NB4 (cell line): ENCODE data around the gene SELPLG.

Experiments used
- DNase-seq: peaks from one replicate; pipeline ENCODE4 v3.0.0; 2010; ENCODE audit warnings: low read depth
- H3K4me3 ChIP-seq: one replicate; pipeline ENCODE4 v1.5.1; 2011; ENCODE audit warnings: mild to moderate bottlenecking, low read depth, low read length, moderate library complexity
- MAX ChIP-seq: IDR thresholded peaks from 2 replicates; pipeline ENCODE4 v1.6.1; 2011; ENCODE audit warnings: low read depth, low read length
- MYC ChIP-seq: IDR thresholded peaks from 2 replicates; pipeline ENCODE4 v1.6.1; 2011; ENCODE audit warnings: low read depth, low read length
- POLR2A ChIP-seq: IDR thresholded peaks from 2 replicates; pipeline ENCODE4 v1.6.1; 2011; ENCODE audit warnings: mild to moderate bottlenecking; ENCODE audit not compliant: insufficient read length; ENCODE audit errors: extremely low read depth
- TF ChIP-seq, protein P1 (sequence below): IDR thresholded peaks from one replicate; pipeline ENCODE4 v1.5.1; 2012; ENCODE audit warnings: low read depth, low read length

The SELPLG gene

DNA sequence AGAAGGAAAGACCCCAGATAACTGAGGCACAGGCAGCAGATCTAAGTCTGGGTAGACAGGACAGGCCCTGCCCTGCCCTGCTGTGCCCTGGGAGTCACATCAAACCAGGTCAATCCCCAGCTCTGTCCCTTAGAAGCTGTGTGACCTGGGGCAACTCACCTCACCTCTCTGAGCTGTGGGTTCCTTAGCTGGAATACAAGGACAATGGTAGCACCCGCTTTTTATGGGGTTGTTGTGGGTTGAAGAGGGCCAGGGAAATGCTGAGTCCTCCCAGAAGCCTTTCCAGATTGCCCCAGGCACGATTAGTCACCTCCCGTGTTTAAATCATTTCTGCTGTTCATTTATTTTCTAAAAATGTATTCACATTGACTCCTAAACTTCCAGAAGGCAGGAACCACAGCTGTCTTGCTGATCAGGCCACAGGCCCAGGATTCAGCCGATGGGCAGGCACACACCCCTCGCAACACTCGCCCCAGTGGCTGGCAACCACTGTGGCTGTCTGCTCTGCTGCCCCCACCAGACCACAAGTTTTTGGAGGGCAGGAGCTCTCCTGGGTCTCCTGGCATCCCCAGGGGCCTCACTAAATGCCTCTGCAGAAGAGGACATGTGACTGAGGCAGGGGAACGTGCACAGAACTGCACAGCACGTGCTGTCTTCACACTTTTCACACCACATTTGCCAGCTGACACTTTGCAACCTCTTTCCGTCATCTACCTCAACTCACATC is 3.0 kb downstream of the SELPLG start:
- TF ChIP-seq MAX (peak; percentile 93), MYC (no peak)
- peak; percentile 92 for DNase-seq
- H3K4me3 ChIP-seq = no peak overlapping the region

GRCh38 chr12:108629824-108630476 is 3.7 kb downstream of the SELPLG start:
- TF ChIP-seq MYC (0 out of 2 replicates have a peak, but pooled peaks have one; percentile 9), MAX (no peak)
- H3K4me3 ChIP-seq = no peak overlapping the region
- peak; percentile 70 for DNase-seq

DNA sequence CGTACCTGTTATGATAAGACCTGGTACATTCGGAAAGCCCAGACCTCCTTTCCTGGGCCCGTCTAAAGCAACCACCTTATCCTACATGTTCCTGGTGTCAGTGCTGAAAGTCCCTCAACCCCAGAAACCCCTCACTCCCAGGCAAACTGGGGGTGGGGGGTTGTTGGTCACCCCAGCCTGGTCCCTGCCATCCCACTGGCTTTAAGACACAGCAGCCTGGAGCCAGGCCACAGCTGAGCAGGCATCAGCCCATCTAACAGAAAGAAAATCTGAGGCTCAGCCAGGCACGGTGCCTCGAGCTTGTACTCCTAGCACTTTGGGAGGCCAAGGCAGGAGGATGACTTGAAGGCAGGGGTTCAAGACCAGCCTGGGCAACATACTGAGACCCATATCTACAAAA is 4.5 kb downstream of the SELPLG start:
- TF ChIP-seq MAX = no peak
- TF ChIP-seq, protein P1, sequence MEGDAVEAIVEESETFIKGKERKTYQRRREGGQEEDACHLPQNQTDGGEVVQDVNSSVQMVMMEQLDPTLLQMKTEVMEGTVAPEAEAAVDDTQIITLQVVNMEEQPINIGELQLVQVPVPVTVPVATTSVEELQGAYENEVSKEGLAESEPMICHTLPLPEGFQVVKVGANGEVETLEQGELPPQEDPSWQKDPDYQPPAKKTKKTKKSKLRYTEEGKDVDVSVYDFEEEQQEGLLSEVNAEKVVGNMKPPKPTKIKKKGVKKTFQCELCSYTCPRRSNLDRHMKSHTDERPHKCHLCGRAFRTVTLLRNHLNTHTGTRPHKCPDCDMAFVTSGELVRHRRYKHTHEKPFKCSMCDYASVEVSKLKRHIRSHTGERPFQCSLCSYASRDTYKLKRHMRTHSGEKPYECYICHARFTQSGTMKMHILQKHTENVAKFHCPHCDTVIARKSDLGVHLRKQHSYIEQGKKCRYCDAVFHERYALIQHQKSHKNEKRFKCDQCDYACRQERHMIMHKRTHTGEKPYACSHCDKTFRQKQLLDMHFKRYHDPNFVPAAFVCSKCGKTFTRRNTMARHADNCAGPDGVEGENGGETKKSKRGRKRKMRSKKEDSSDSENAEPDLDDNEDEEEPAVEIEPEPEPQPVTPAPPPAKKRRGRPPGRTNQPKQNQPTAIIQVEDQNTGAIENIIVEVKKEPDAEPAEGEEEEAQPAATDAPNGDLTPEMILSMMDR = no peak
- TF ChIP-seq POLR2A = no peak
- TF ChIP-seq MYC = no peak
- no peak for DNase-seq
- peak overlapping the region; percentile 45 for H3K4me3 ChIP-seq

DNA sequence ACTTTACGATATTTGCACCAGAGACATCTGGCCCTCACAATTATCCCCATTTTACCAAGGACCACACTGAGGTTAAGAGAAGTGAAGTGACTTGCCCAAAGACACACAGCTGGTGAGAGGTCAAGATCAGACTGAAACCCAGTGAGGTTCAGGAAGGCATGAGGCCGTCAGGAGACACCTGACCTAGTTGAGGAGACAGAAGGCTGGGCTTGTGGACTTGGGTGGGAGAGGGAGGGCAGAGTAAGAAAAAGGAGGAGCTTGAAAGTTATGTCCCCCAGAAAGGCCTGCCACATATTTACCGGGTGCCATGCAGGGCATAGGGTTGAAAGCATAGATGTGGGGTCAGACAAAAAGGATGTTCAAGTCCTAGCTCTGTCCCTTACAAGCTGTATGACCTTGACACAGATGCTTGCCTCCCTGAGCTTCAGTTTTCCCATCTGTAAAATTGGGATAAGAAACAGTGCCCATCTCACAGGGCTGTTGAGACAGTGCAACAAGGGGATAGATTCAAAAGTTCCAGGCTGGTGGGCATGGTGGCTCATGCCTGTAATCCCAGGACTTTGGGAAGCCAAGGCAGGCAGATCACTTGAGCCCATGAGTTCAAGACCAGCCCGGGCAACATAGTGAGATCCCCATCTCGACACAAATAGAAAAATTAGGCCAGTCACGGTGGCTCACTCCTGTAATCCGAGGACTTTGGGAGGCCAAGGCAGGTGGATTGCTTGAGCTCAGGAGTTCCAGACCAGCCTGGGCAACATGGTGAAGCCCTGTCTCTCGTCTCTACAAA is 6.4 kb downstream of the SELPLG start:
- no peak overlapping the region for H3K4me3 ChIP-seq
- DNase-seq = no peak
- no peak for TF ChIP-seq MAX
- no peak for TF ChIP-seq MYC
- TF ChIP-seq, protein P1 = no peak

GRCh38 chr12:108625228-108625627 is 8.5 kb downstream of the SELPLG start:
- TF ChIP-seq POLR2A (no peak), MAX (no peak), MYC (no peak)
- TF ChIP-seq, protein P1 = no peak
- H3K4me3 ChIP-seq = no peak overlapping the region
- no peak for DNase-seq

GRCh38 chr12:108623577-108623976 is 10.1 kb downstream of the SELPLG start:
- DNase-seq = no peak
- no peak for TF ChIP-seq MAX
- TF ChIP-seq POLR2A = no peak
- TF ChIP-seq, protein P1 = no peak
- no peak for TF ChIP-seq MYC
- H3K4me3 ChIP-seq = no peak overlapping the region
